ENCODE measurements around the gene PRRX1.

Gene PRRX1

DNA sequence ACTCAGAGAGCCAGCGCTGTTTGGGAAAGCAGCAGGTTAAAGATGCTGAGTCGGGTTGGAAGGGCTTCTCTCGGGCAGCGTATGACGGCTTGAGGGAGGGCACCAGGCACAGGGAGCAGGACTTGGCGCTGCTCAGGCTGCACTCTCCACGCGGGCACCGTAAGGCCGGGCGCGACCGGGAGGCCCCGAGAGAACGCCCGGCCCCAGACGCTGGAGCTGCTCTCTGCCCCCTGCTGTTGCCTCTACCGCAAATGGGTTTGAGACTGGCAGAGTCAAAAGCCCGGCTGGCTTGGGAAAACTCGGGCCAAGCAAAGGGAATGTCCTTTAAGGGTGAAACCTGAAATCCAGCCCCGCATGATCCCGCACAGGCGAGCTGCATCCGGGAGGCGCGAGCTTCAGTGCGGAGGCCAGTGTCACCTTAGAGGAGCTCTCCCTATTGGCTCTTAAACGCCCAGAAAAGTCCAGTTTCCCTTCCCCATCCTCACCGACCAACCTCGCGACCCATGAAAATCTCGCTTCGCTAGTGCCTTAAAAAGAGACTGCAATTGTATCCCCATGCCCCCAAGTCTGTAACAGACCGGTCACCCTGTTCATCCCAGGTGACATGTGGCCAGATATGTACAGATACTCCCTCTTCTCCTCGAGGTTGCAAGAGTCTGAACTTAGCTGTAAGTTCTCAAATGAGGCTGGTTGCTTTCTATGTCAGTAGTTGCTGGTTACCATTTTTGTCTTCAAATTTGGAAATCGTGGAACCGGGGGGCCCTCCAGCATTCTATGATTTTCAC, 1.1 kb downstream of the PRRX1 start:
- DNase-seq: no peak

DNA sequence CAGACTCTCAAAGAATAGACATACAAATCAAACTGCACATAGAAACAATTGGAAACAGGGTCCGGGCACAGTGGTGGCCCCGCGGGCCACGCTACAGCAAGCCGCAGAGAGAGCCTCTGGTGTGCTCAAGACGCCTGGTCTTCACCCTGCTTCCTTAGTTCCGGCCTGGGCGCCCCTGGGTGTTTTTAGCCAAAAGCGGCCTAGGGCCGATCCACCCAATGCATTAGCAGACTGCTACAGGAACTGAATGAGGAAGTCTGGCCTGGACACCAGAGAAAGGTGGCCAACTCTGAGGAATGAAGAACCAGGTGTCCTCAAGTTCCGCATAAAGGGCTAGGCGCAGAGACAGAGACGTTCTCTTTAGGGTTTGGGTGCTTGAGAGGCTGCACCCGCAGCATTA, 1.7 kb downstream of the PRRX1 start:
- no peak for DNase-seq

- no peak for DNase-seq
These were observed 2.8 kb downstream of the PRRX1 start for GRCh38 chr1:170666541-170667254.

DNA sequence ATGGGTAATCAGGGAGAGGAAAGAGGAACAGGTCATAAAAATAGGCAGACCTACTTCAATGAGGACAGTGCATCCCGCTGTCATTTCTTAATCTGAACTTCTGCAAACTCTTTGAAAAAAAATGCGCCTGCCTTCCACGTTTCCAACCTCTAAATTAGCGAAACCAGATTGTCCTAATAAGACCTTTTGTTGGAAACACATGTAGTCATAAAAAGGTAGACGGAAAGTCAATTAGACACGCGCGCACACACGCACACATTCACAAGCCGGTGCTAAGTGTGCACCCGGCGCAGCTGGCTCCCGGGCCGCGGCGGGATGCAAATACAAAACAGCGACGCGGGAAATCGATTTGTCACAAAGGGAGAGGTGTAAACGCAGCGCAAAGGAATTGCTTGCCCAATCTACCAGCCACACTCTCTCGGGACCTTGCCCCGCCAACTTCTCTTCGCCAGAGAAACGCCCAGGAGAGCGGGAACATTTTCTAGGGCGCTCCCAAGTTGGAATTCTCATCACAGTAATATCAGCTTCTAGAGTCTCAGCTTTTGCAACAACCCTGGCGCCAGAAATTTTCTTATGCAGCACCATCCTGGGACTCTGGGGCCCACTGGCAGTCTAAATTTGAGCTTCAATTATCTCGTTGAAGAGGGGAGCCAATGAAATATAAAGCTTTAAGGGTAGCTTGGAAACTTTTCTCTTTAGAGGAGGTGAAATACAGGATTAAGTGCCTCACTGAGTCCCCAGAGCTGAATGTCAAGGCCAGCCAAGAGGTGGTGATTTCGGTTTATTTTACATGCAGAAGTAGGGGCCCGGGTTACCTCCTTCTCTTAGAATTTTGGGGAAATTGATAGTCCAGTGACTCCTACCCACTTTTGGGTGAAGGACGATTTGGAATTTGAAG, 4.5 kb downstream of the PRRX1 start:
- no peak for DNase-seq

DNA sequence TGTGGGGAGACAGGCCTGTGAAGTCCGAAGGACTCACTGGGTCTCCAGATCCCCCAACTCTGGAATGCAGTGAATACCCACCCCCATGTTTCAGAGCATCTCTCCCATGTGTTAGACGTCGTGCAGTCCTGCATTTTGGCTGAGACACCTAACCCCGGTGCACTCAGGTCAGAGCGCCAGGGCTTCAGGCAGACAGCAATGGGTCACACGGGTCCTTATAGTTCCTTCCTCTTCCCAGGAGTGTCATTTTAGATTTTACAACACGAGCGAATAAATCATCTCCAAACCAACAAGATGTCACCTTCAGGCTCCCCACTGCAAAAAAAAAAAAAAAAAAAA, 5.1 kb downstream of the PRRX1 start:
- DNase-seq: no peak

GRCh38 chr1:170669586-170670530, 5.9 kb downstream of the PRRX1 start:
- no peak for DNase-seq

- DNase-seq: no peak
These were observed 7.1 kb downstream of the PRRX1 start for GRCh38 chr1:170670802-170671628.

DNA sequence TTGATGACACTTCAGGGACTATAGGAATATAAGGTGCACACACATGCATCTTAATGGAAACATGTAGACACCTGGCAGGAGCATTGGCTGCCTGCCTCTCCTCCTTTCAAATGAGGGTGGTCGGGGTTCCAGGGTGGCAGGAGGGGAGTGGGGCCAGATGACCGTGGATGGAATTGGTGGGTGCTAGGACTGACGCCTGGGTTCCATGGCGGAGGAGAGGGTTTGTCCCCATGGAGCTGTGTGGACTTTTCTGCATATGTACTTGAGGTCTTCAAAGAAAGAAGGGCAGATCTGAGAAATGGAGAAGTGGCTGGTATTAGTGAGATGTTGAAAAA, 7.7 kb downstream of the PRRX1 start:
- no peak for DNase-seq

DNA sequence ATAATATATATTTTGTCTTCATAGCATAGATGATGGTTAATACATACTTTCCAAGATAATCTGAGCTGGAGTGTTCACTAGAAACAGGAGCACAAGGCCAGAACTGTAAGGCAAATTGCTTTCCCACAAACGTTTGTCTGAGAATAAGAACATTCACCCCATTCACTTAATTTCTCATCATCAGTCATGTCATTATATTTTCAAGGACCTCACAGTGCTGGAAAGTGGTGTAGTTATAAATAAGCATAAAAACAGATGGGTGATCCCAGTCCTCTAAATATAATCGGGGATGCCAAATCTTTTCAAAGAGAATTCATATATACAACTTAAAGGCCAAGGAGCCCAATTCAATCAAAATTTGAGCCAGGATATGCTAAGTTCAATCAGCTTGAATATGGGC, 8.4 kb downstream of the PRRX1 start:
- DNase-seq: no peak

GRCh38 chr1:170674239-170674638, 10.3 kb downstream of the PRRX1 start:
- DNase-seq: no peak

- no peak for DNase-seq
These were observed 11.1 kb downstream of the PRRX1 start for GRCh38 chr1:170674986-170675385.

DNA sequence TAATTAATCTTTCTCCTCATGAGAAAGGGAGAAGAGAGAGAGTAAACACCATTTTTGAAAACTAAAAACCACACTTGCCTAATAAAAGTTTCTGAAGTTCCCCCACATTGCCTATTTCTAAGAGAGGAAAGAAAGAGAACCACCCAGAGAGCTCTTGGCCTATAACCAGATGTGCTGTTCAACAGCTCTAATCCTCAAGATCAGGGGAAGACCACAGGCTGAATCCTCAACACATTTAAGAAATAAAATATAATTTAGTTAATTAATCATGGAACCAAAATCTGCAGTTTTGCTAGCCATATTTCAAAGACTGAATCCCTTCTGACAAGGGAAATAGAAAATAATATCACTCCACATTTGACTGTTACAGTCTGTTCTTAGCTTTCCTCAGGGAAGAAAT, 11.9 kb downstream of the PRRX1 start:
- no peak for DNase-seq

GRCh38 chr1:170676628-170677027, 12.7 kb downstream of the PRRX1 start:
- DNase-seq: no peak

DNA sequence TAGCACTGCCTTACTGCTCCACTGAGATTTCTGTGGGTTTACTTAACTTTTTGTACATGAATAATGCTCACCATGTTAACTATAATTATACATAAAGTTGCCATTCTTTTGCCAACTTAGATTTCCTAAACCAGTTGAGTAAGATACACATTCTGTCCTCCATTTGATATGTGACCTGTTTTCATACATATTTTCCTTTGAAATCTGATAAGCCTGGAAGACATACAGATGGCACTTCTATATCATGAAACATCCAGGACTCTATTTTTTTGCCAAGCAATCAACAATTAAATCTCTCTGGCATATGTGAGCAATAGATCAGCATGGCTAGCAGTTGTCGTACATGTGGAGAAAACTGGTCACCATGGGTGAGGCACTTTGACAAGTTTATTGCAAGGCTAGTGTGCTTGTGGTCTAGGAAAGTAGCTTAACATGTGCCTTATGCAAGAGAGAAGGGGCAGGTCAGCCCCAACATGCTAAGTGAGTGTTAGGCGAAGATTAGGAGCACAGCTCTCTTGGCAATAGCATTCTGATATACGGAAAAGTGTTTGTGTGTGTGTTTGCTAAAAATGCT, 14.2 kb downstream of the PRRX1 start:
- DNase-seq: no peak

GRCh38 chr1:170680428-170680827, 16.5 kb downstream of the PRRX1 start:
- no peak for DNase-seq

- no peak for DNase-seq
These were observed 18.2 kb downstream of the PRRX1 start for GRCh38 chr1:170682169-170682568.

GRCh38 chr1:170682809-170683208, 18.9 kb downstream of the PRRX1 start:
- no peak for DNase-seq

DNA sequence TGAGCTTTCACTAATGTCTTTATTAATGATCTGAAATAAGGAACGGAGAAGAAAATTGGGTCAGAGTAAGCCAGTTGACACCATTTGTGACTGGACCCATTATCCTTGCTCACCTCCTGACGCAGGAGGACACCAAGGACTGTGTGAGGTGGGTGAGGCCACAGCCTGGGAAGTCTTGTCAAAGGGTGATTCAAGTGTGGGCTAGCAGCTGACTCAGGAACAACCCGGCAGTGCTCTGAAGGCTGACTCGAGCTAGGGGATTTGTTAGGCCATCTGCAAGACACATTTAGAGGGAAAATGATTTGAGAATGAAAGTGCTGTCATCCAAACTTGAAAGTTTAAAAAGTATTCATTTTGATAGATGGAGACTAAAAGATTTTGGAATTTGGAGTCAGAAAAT, 21.2 kb downstream of the PRRX1 start:
- DNase-seq: no peak

GRCh38 chr1:170686291-170686690, 22.4 kb downstream of the PRRX1 start:
- DNase-seq: no peak

DNA sequence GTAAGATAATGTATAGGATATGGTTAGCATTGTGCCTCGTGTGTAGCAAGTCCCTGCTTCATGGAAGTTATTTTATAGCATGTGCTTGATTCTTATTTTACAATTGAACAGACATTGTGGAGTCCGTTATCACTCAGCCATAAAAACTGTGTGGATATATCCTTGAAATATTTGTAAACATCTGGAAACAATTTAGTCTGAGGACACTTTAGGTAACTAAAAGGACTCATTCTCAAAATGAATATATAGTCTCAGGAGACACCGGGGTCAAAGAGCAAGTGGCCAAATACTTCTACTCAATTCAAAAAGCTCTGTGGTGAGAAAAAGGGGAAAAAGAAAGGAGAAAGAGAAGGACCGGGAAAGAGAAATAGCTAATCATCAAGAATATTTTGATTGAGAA, 23.7 kb downstream of the PRRX1 start:
- no peak for DNase-seq

DNA sequence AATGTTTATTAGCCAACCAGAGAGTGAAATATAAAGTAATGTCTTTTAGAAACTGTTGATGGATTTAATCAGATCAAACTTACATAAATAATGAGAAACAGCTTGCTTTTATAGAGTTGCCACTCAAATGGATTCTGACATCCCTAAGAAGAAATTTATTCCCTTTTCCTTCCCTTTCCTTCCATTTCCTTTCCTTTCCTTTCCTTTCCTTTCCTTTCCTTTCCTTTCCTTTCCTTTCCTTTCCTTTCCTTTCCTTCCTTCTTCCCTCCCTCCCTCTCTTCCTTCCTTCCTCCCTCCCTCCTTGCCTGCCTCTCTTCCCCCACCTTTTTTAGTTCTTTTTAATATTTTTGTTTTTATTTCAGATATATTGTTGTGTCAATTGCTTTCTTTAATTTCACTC, 27.3 kb downstream of the PRRX1 start:
- DNase-seq: no peak

Measured in CD4-positive, alpha-beta T cell treated with Interleukin-17A for 4 hours (primary cell).